ENCODE measurements around the gene MTERF2.

- TF ChIP-seq MAX (IDR thresholded peaks at IDR 0.05; ENCODE audit: low read depth, low read length) = no peak
- no peak for TF ChIP-seq CTCF (IDR thresholded peaks at IDR 0.05; ENCODE audit: low read depth, low read length)
- no peak for TF ChIP-seq POLR2A (IDR thresholded peaks at IDR 0.05; ENCODE audit: extremely low read depth, insufficient read length)
- no peak for TF ChIP-seq MYC (IDR thresholded peaks at IDR 0.05; ENCODE audit: low read depth, low read length)
Observed at GRCh38 chr12:107017042-107017441, 30.1 kb upstream of the MTERF2 start.

Data from NB4 (cell line).